NT2/D1 (cell line): Measurements from ENCODE around the gene AHR.

Experiments used
- SUZ12 ChIP-seq: IDR thresholded peaks from 2 replicates; pipeline ENCODE4 v1.6.1; 2011; ENCODE audit not compliant: insufficient read length, insufficient read depth; ENCODE audit errors: extremely low read depth
- YY1 ChIP-seq: IDR thresholded peaks from 2 replicates; pipeline ENCODE4 v1.6.1; 2011; ENCODE audit not compliant: insufficient read length, insufficient read depth
- ZNF274 ChIP-seq: IDR thresholded peaks from 2 replicates; pipeline ENCODE4 v1.6.1; 2011; ENCODE audit warnings: mild to moderate bottlenecking, low read depth, low read length

DNA sequence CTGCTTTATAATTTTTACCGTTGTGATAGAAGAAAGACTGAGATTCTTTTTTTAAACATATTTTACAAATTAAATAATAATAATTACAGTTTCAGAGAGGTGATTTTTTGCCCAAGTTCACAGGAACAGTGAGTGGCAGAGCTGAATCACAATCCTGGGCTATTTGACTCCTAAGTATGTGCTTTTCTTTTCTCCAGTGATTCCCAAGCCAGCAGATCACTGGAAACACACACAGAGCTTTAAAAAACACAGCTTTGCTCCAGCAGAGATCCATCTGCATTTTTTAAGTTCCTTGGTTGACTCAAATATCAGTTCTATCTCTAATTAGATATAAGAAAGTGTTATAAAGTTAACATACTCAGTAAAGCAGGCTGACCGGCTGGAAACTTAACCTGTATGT, 69.0 kb downstream of the AHR start:
- TF ChIP-seq YY1 (no peak), SUZ12 (no peak), ZNF274 (no peak)
